IPS-18a (cell line): Measurements from ENCODE around the gene NPW.

Experiments used
- H3K27ac ChIP-seq: one replicate; pipeline ENCODE4 v1.5.1; 2013; ENCODE audit warnings: low read length
- H3K27me3 ChIP-seq: one replicate; pipeline ENCODE4 v1.6.1; 2013; ENCODE audit warnings: mild to moderate bottlenecking, low read length; ENCODE audit not compliant: control insufficient read depth, insufficient read depth
- H3K36me3 ChIP-seq: one replicate; pipeline ENCODE4 v1.6.1; 2013; ENCODE audit warnings: low read depth, low read length; ENCODE audit not compliant: control insufficient read depth
- H3K4me1 ChIP-seq: one replicate; pipeline ENCODE4 v1.6.1; 2013; ENCODE audit warnings: low read depth, low read length; ENCODE audit not compliant: control insufficient read depth
- H3K4me3 ChIP-seq: one replicate; pipeline ENCODE4 v1.5.1; 2013; ENCODE audit warnings: low read length
- H3K9ac ChIP-seq: one replicate; pipeline ENCODE4 v1.6.1; 2013; ENCODE audit warnings: mild to moderate bottlenecking, low read length, moderate library complexity
- H3K9me3 ChIP-seq: one replicate; pipeline ENCODE4 v1.6.1; 2013; ENCODE audit warnings: low read depth, low read length; ENCODE audit not compliant: control insufficient read depth

The NPW gene

GRCh38 chr16:1989209-1990100, 30.1 kb upstream of the NPW start, which contains the start of gene SYNGR3:
Gene SYNGR3, plus strand, starts transcription at chr16:1989970. Its CDS starts 133 bp downstream, at chr16:1990103.
- Histone ChIP-seq H3K36me3 (peaks cover 9% of the 10 kb centered on the region), H3K4me1 (peaks cover 6% of the 10 kb centered on the region), H3K9ac (peak within 1 kb of the TSS; percentile 20), H3K27ac (no peak within 1 kb of the TSS), H3K9me3 (no peaks in the 10 kb centered on the region), H3K27me3 (peaks cover 30% of the 10 kb centered on the region), H3K4me3 (peak within 1 kb of the TSS; percentile 60)

- Histone ChIP-seq H3K4me3 (peak overlapping the region; percentile 60), H3K4me1 (peaks cover 6% of the 10 kb centered on the region), H3K36me3 (peaks cover 9% of the 10 kb centered on the region), H3K9ac (no peak overlapping the region), H3K9me3 (no peaks in the 10 kb centered on the region), H3K27ac (no peak overlapping the region), H3K27me3 (peaks cover 30% of the 10 kb centered on the region)
Observed at GRCh38 chr16:1990101-1990350, 29.6 kb upstream of the NPW start.

- peak overlapping the region; percentile 12 for H3K9ac ChIP-seq
- H3K36me3 ChIP-seq, result peaks cover 9% of the 10 kb centered on the region
- H3K4me3 ChIP-seq, result peak overlapping the region; percentile 60
- H3K4me1 ChIP-seq, result peaks cover 6% of the 10 kb centered on the region
- H3K9me3 ChIP-seq, result no peaks in the 10 kb centered on the region
- peaks cover 30% of the 10 kb centered on the region for H3K27me3 ChIP-seq
- no peak overlapping the region for H3K27ac ChIP-seq
Observed at GRCh38 chr16:1990351-1991134, 29.0 kb upstream of the NPW start.

- peak overlapping the region; percentile 60 for H3K4me3 ChIP-seq
- H3K9me3 ChIP-seq, result no peaks in the 10 kb centered on the region
- peaks cover 4% of the 10 kb centered on the region for H3K36me3 ChIP-seq
- peaks cover 6% of the 10 kb centered on the region for H3K4me1 ChIP-seq
- H3K27ac ChIP-seq, result no peak overlapping the region
- H3K9ac ChIP-seq, result no peak overlapping the region
- peaks cover 30% of the 10 kb centered on the region for H3K27me3 ChIP-seq
Observed at GRCh38 chr16:1991135-1991551, 28.4 kb upstream of the NPW start.

GRCh38 chr16:1991588-1991947, 28.0 kb upstream of the NPW start:
- H3K27ac ChIP-seq, result no peak overlapping the region

GRCh38 chr16:1991948-1992703, 27.5 kb upstream of the NPW start:
- no peaks in the 10 kb centered on the region for H3K9me3 ChIP-seq
- no peak overlapping the region for H3K4me3 ChIP-seq
- no peaks in the 10 kb centered on the region for H3K36me3 ChIP-seq
- H3K9ac ChIP-seq, result no peak overlapping the region
- peaks cover 6% of the 10 kb centered on the region for H3K4me1 ChIP-seq
- H3K27ac ChIP-seq, result no peak overlapping the region
- peaks cover 30% of the 10 kb centered on the region for H3K27me3 ChIP-seq

More at GRCh38 chr16:1991588-1991947, 28.0 kb upstream of the NPW start:
- H3K9me3 ChIP-seq, result no peaks in the 10 kb centered on the region
- H3K4me1 ChIP-seq, result peaks cover 6% of the 10 kb centered on the region
- H3K9ac ChIP-seq, result no peak overlapping the region
- H3K36me3 ChIP-seq, result no peaks in the 10 kb centered on the region
- peaks cover 30% of the 10 kb centered on the region for H3K27me3 ChIP-seq
- peak overlapping the region; percentile 60 for H3K4me3 ChIP-seq

GRCh38 chr16:1992704-1993317, 26.8 kb upstream of the NPW start:
- Histone ChIP-seq H3K27ac (no peak overlapping the region), H3K4me3 (no peak overlapping the region), H3K27me3 (peaks cover 30% of the 10 kb centered on the region), H3K9me3 (no peaks in the 10 kb centered on the region), H3K36me3 (peaks cover 6% of the 10 kb centered on the region), H3K4me1 (peaks cover 6% of the 10 kb centered on the region), H3K9ac (no peak overlapping the region)

GRCh38 chr16:1993731-1994131, 25.9 kb upstream of the NPW start:
- Histone ChIP-seq H3K9me3 (no peaks in the 10 kb centered on the region), H3K9ac (no peak overlapping the region), H3K36me3 (peaks cover 13% of the 10 kb centered on the region), H3K4me1 (peaks cover 6% of the 10 kb centered on the region), H3K27me3 (peaks cover 26% of the 10 kb centered on the region), H3K27ac (no peak overlapping the region), H3K4me3 (no peak overlapping the region)

GRCh38 chr16:1997494-1998359, 21.9 kb upstream of the NPW start:
- Histone ChIP-seq H3K4me1 (no peaks in the 10 kb centered on the region), H3K4me3 (no peak overlapping the region), H3K9me3 (no peaks in the 10 kb centered on the region), H3K27ac (no peak overlapping the region), H3K27me3 (no peaks in the 10 kb centered on the region), H3K36me3 (peaks cover 40% of the 10 kb centered on the region), H3K9ac (no peak overlapping the region)

- H3K9ac ChIP-seq, result no peak overlapping the region
- no peaks in the 10 kb centered on the region for H3K4me1 ChIP-seq
- no peak overlapping the region for H3K4me3 ChIP-seq
- no peak overlapping the region for H3K27ac ChIP-seq
- H3K9me3 ChIP-seq, result no peaks in the 10 kb centered on the region
- H3K27me3 ChIP-seq, result no peaks in the 10 kb centered on the region
- peaks cover 46% of the 10 kb centered on the region for H3K36me3 ChIP-seq
Observed at GRCh38 chr16:1998360-1998835, 21.2 kb upstream of the NPW start.
